MCF 10A (cell line): ENCODE measurements around the gene ZDHHC11. TPM values are rescaled to one million over a fixed set of nuclear protein-coding genes. Genes with fewer than 3 reads are reported as not detected.
"Not testable (repeated sequence)": the region's sequence is repeated elsewhere in the genome, so short reads cannot be mapped to it uniquely, and the experiment has no call there.

Source experiments
- BruUV-seq: library from RNA; stranded (reverse); fragments of 400-500 nt; replicated peaks from 2 replicates; lab custom pipeline; 2021; lab: Mats Ljungman, UMichigan
- CTCF ChIA-PET: fragments of 300-600 bp; sonication (Branson Sonifier 250); formaldehyde crosslinking; extraction: SDS; loops from one replicate; lab custom pipeline; 2021; ENCODE audit warnings: antibody characterized with exemption, inconsistent platforms; lab: Yijun Ruan, JAX
- POLR2A ChIA-PET: fragments of 300-600, 350-650 bp; sonication (Branson Sonifier 250); formaldehyde crosslinking; extraction: SDS; loops from one replicate; lab custom pipeline; 2020; ENCODE audit warnings: antibody characterized with exemption, inconsistent platforms; lab: Yijun Ruan, JAX
- DNase-seq: peaks from one replicate; pipeline ENCODE4 v3.0.0-alpha.2; 2018; ENCODE audit not compliant: unreplicated experiment
- H3K27ac Mint-ChIP-seq: one replicate; pipeline ENCODE4 v1.8.0; 2022; ENCODE audit warnings: mild to moderate bottlenecking, low read depth, mixed read lengths; ENCODE audit not compliant: unreplicated experiment
- H3K27me3 Mint-ChIP-seq: one replicate; pipeline ENCODE4 v1.8.0; 2022; ENCODE audit warnings: mixed read lengths; ENCODE audit not compliant: insufficient read depth, unreplicated experiment
- H3K36me3 Mint-ChIP-seq: one replicate; pipeline ENCODE4 v1.8.0; 2022; ENCODE audit warnings: mild to moderate bottlenecking, moderate library complexity, mixed read lengths; ENCODE audit not compliant: insufficient read depth, unreplicated experiment
- H3K4me1 Mint-ChIP-seq: one replicate; pipeline ENCODE4 v1.8.0; 2022; ENCODE audit warnings: mixed read lengths; ENCODE audit not compliant: insufficient read depth, unreplicated experiment
- H3K4me3 Mint-ChIP-seq: one replicate; pipeline ENCODE4 v1.8.0; 2022; ENCODE audit warnings: mild to moderate bottlenecking, moderate library complexity, mixed read lengths; ENCODE audit not compliant: unreplicated experiment
- H3K9me3 Mint-ChIP-seq: one replicate; pipeline ENCODE4 v1.8.0; 2022; ENCODE audit warnings: mixed read lengths; ENCODE audit not compliant: unreplicated experiment
- CTCF ChIP-seq: fragments of 200-600 bp; IDR thresholded peaks from one replicate; pipeline ENCODE4 v1.8.0; 2022; ENCODE audit warnings: antibody characterized with exemption, mild to moderate bottlenecking; ENCODE audit not compliant: unreplicated experiment
- intact Hi-C: fragments of 100-400 bp; cut with micrococcal nuclease; formaldehyde crosslinking; loops from 2 replicates; pipeline ENCODE4 v1.14.1; 2022
- total RNA-seq: library from RNA; stranded (reverse); gene quantifications from 2 replicates; pipeline ENCODE4 v1.2.3, GENCODE V29; 2022

Gene ZDHHC11
- total RNA-seq, 1 experiment from 2014 or later: 2.0 TPM

DNA sequence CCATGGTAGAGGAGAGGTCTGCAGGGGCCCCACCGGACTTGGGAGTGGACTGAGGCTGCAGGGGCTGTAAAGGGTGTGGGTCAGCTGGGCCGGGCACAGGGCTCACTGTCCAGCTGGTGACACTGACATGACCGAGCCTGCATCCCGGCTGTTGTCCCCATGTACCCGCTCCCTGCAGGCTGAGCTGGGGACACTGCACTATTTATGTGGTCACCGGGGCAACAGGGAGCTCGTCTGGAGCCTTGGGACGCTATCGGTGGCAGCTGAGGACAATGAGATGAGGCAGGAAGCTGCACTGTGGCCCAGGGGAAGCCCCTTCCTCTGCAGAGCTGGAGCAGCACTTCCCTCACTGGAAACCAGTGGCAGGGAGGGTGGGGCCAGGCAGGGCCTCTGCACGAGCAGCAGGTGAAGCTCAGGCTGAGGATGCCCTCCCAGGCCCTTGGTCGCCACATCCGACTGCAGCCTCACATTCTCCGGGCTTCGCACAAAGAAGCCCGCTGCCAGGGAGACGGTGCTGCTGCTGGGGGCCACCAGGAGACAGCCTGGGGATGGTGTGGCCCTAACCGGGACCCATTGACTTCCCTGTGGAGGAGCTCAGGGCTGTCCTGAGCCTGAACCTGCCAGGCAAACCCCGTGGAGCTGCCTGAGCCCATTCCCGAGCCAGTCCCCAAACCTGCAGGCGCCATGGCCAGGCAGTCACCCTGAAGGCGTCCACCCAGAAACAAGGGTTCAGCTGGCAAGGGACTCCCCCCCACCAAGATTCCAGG lies 92.7 kb downstream of the ZDHHC11 start:
- Mint-ChIP-seq H3K4me1 (no peaks in the 10 kb centered on the region), H3K4me3 (no peak overlapping the region), H3K27me3 (peaks cover 10% of the 10 kb centered on the region), H3K9me3 (no peaks in the 10 kb centered on the region), H3K36me3 (peaks cover 10% of the 10 kb centered on the region), H3K27ac (no peak overlapping the region)
- DNase-seq: no peak
- TF ChIP-seq CTCF: no peak
- intact Hi-C loops: no loop called here
- ChIA-PET CTCF (interaction anchor here (0.6 to 1.1 kb wide), 3 partner anchors 87 to 1643 kb away, joined by 3 read pairs; no protein-coding TSS in a partner anchor), POLR2A (no interaction called here)
- no TSS peak for BruUV-seq

GRCh38 chr5:757346-757930 lies 93.3 kb downstream of the ZDHHC11 start:
- Mint-ChIP-seq H3K27ac (no peak overlapping the region), H3K9me3 (no peaks in the 10 kb centered on the region), H3K4me3 (no peak overlapping the region), H3K4me1 (no peaks in the 10 kb centered on the region), H3K27me3 (peaks cover 10% of the 10 kb centered on the region), H3K36me3 (peaks cover 10% of the 10 kb centered on the region)
- intact Hi-C loops: no loop called here
- CTCF ChIA-PET: interaction anchor here (0.6 to 0.7 kb wide), 2 partner anchors 134 to 1644 kb away, joined by 3 read pairs; no protein-coding TSS in a partner anchor
- BruUV-seq: no TSS peak
- no peak for DNase-seq
- TF ChIP-seq CTCF: no peak
- POLR2A ChIA-PET: no interaction called here

DNA sequence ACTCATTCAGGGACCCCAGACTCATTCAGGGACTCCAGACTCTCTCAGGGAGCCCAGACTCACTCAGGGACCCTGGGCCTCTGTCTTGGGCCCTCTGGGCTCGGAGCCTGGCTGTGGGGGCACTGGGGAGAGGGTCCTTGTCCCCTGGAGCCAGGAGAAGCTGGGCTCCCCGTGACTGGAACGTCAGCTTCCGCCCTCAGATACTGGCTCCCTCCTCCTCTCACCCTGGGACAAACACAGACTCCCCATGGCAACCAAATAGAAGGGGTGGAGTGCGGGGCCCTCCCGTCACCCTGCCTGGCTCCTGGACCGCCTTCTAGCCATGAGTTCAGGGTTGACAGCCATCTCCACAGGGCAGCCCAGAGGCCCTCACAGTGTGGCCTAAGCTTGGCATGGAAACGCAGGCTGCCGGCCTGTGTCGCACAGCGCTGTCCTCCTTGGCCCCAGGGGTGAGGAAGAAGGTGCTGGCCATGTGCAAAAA lies 93.9 kb downstream of the ZDHHC11 start:
- H3K27ac Mint-ChIP-seq: no peak overlapping the region
- intact Hi-C loops: no loop called here
- no peak for TF ChIP-seq CTCF
- H3K4me1 Mint-ChIP-seq: no peaks in the 10 kb centered on the region
- ChIA-PET CTCF (interaction anchor here (0.7 kb wide), 2 partner anchors 569 to 1645 kb away, joined by 3 read pairs; no protein-coding TSS in a partner anchor), POLR2A (no interaction called here)
- H3K4me3 Mint-ChIP-seq: no peak overlapping the region
- no TSS peak for BruUV-seq
- H3K27me3 Mint-ChIP-seq: peaks cover 10% of the 10 kb centered on the region
- peaks cover 10% of the 10 kb centered on the region for H3K36me3 Mint-ChIP-seq
- no peak for DNase-seq
- H3K9me3 Mint-ChIP-seq: no peaks in the 10 kb centered on the region

DNA sequence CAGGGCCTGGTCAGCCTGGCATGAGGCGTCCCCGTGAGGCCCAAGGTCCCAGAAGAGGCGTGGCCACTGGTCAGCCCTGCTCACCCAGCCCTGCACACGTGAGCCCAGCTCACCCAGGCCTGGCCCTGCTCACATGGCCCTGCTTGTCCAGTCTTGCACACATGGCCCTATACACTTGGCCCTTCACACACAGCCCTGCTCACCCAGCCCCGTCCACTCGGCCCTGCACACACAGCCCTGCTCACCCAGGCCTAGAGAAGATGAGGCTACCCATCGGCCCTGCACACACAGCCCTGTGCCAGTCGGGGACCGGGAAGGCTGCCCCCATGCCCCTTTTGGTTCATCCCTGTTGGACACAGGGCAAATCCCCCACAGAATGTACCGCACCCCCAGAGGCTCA lies 94.6 kb downstream of the ZDHHC11 start:
- no peak for DNase-seq
- Mint-ChIP-seq H3K4me1 (no peaks in the 10 kb centered on the region), H3K9me3 (no peaks in the 10 kb centered on the region), H3K27me3 (peaks cover 10% of the 10 kb centered on the region), H3K36me3 (peaks cover 10% of the 10 kb centered on the region), H3K4me3 (no peak overlapping the region), H3K27ac (no peak overlapping the region)
- TF ChIP-seq CTCF: no peak
- no TSS peak for BruUV-seq
- ChIA-PET POLR2A (no interaction called here), CTCF (interaction anchor here (0.7 kb wide), 1 partner anchor 568 kb away, joined by 3 read pairs; no protein-coding TSS in a partner anchor)
- intact Hi-C loops: no loop called here

- H3K27me3 Mint-ChIP-seq, H3K27ac Mint-ChIP-seq, DNase-seq, BruUV-seq, CTCF ChIA-PET, intact Hi-C loops, H3K4me1 Mint-ChIP-seq, H3K4me3 Mint-ChIP-seq, POLR2A ChIA-PET, H3K9me3 Mint-ChIP-seq: not testable (repeated sequence)
- peaks cover 10% of the 10 kb centered on the region for H3K36me3 Mint-ChIP-seq
Observed at GRCh38 chr5:754143-754632, 96.6 kb downstream of the ZDHHC11 start.
